SK-N-SH (cell line): Measurements from ENCODE around the gene GHRH.

ENCODE experiments used
- EP300 ChIP-seq, 2 experiments: IDR thresholded peaks; 2 replicates each; pipeline versions ENCODE4 v1.4.0 to v1.6.1; 2012; ENCODE audit warnings: borderline replicate concordance in 1 of 2, low read depth in 1 of 2, low read length in 1 of 2
- EZH2phosphoT487 ChIP-seq: fragments of 200-600 bp; sonication (generic); IDR thresholded peaks from 2 replicates; pipeline ENCODE4 v1.6.1; 2017; ENCODE audit warnings: low read depth, mixed run types, mild to moderate bottlenecking, antibody characterized with exemption, moderate library complexity, borderline replicate concordance
- FOXM1 ChIP-seq: IDR thresholded peaks from 2 replicates; pipeline ENCODE4 v1.4.0; 2012; ENCODE audit warnings: low read depth, mild to moderate bottlenecking
- MAX ChIP-seq: IDR thresholded peaks from 2 replicates; pipeline ENCODE4 v1.4.0; 2012; ENCODE audit warnings: low read depth
- RAD21 ChIP-seq: IDR thresholded peaks from 2 replicates; pipeline ENCODE4 v1.6.1; 2012; ENCODE audit warnings: mild to moderate bottlenecking, low read length
- RFX5 ChIP-seq: IDR thresholded peaks from 2 replicates; pipeline ENCODE4 v1.6.1; 2012; ENCODE audit warnings: mild to moderate bottlenecking, improper control_type of control experiment, low read length
- TCF12 ChIP-seq: IDR thresholded peaks from 2 replicates; pipeline ENCODE4 v1.4.0; 2012

- TF ChIP-seq FOXM1: no peak
- no peak for TF ChIP-seq EP300 (IDR thresholded peaks at IDR 0.05; ENCODE audit: borderline replicate concordance in 1 of 2, low read depth in 1 of 2, low read length in 1 of 2)
- TF ChIP-seq TCF12: no peak
- no peak for TF ChIP-seq EZH2phosphoT487
- no peak for TF ChIP-seq RFX5
- TF ChIP-seq MAX: no peak
- no peak for TF ChIP-seq RAD21
Observed at GRCh38 chr20:37308086-37309050, 46.8 kb upstream of the GHRH start.
